RWPE2 (cell line): ENCODE results near the gene SRSF8.
"Not testable (repeated sequence)": the region's sequence is repeated elsewhere in the genome, so short reads cannot be mapped to it uniquely, and the experiment has no call there.

Experiments used
- ATAC-seq: fragments of 200-7000 bp; cut with Tn5 transposase; 3 replicates; pipeline ENCODE4 v1.9.1; 2021; ENCODE audit warnings: low read depth
- DNase-seq: peaks from one replicate; pipeline ENCODE4 v3.0.0-alpha.2; 2020; ENCODE audit warnings: low spot score
- H3K27ac ChIP-seq: fragments of 450-650 bp; 2 replicates; pipeline ENCODE4 v1.5.1; 2017; ENCODE audit warnings: mild to moderate bottlenecking; ENCODE audit not compliant: poor library complexity, severe bottlenecking
- H3K27me3 ChIP-seq: fragments of 250-450 bp; sonication (Bioruptor Pico); 2 replicates; pipeline ENCODE4 v1.5.1; 2021; ENCODE audit warnings: mild to moderate bottlenecking, moderate library complexity; ENCODE audit not compliant: insufficient read depth, poor library complexity, severe bottlenecking
- H3K36me3 ChIP-seq: fragments of 250-450 bp; sonication (Bioruptor Pico); 2 replicates; pipeline ENCODE4 v1.5.1; 2020; ENCODE audit warnings: low read depth, mild to moderate bottlenecking, moderate library complexity
- H3K4me1 ChIP-seq: fragments of 250-450 bp; sonication (Bioruptor Pico); 2 replicates; pipeline ENCODE4 v1.5.1; 2021; ENCODE audit warnings: mild to moderate bottlenecking, moderate library complexity; ENCODE audit not compliant: insufficient read depth, poor library complexity, severe bottlenecking
- H3K4me3 ChIP-seq: fragments of 250-450 bp; sonication (Bioruptor Pico); 2 replicates; pipeline ENCODE4 v1.5.1; 2021; ENCODE audit warnings: mild to moderate bottlenecking, moderate library complexity; ENCODE audit not compliant: severe bottlenecking
- H3K9me3 ChIP-seq: fragments of 250-450 bp; sonication (Bioruptor Pico); 2 replicates; pipeline ENCODE4 v1.5.1; 2021; ENCODE audit warnings: mild to moderate bottlenecking, moderate library complexity; ENCODE audit not compliant: severe bottlenecking
- TF ChIP-seq, protein P1 (sequence below): fragments of 450-650 bp; IDR thresholded peaks from one replicate; pipeline ENCODE4 v1.5.1; 2017; ENCODE audit warnings: mild to moderate bottlenecking, moderate library complexity; ENCODE audit not compliant: poor library complexity, severe bottlenecking

SRSF8 gene, protein sequence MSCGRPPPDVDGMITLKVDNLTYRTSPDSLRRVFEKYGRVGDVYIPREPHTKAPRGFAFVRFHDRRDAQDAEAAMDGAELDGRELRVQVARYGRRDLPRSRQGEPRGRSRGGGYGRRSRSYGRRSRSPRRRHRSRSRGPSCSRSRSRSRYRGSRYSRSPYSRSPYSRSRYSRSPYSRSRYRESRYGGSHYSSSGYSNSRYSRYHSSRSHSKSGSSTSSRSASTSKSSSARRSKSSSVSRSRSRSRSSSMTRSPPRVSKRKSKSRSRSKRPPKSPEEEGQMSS

DNA sequence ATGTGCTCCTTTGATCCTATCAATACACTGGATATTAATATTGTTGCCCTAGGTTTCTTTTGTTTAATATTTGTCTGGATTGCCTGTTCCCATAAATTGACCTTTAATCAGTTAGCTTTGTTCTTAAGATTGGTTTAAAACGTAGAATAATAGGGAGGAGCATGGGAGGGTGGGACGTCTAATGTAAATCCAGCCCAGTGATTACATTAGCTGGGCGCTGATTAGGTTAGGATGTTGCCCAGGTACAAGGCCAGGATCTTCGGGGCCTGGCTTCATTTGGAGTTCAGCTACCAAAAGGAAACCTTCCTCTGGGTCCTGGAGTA is at the start of gene SRSF8:
TSS of gene SRSF8 (plus strand) at position 204 of the 323 bp plus-strand sequence. CDS start 308 bp downstream, outside the sequence.
- H3K9me3 ChIP-seq, result no peaks in the 10 kb centered on the region
- peak within 1 kb of the TSS; percentile 57 for H3K4me3 ChIP-seq
- TF ChIP-seq, protein P1, sequence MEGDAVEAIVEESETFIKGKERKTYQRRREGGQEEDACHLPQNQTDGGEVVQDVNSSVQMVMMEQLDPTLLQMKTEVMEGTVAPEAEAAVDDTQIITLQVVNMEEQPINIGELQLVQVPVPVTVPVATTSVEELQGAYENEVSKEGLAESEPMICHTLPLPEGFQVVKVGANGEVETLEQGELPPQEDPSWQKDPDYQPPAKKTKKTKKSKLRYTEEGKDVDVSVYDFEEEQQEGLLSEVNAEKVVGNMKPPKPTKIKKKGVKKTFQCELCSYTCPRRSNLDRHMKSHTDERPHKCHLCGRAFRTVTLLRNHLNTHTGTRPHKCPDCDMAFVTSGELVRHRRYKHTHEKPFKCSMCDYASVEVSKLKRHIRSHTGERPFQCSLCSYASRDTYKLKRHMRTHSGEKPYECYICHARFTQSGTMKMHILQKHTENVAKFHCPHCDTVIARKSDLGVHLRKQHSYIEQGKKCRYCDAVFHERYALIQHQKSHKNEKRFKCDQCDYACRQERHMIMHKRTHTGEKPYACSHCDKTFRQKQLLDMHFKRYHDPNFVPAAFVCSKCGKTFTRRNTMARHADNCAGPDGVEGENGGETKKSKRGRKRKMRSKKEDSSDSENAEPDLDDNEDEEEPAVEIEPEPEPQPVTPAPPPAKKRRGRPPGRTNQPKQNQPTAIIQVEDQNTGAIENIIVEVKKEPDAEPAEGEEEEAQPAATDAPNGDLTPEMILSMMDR, result no peak
- H3K27me3 ChIP-seq, result no peaks in the 10 kb centered on the region
- H3K4me1 ChIP-seq, result peaks cover 28% of the 10 kb centered on the region
- peak within 1 kb of the TSS; percentile 69 for H3K27ac ChIP-seq
- ATAC-seq (peak; percentile 52), DNase-seq (no peak)
- peaks cover 14% of the 10 kb centered on the region for H3K36me3 ChIP-seq

DNA sequence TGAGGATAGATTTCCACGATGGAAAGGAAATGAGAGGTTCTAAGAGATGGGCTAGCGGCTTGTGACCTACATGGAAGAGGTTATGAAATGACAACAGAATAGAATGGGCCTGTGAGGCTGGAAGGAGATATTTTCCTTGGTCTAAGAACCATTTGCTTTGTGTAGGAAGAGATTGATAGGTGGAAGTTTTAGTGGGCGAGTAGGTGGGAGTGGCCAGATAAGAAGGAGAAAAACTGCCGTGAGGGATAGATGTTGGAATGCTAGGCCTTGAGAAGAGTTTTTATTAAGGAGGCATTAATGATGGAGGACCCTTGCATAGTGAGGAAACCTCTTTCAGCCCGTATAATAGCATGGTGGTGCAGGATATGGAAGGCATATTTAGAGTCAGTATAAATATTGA is 45.3 kb upstream of the SRSF8 start:
- H3K9me3 ChIP-seq, H3K36me3 ChIP-seq, DNase-seq, H3K27ac ChIP-seq, H3K4me3 ChIP-seq, ATAC-seq, H3K4me1 ChIP-seq, H3K27me3 ChIP-seq: not testable (repeated sequence)

DNA sequence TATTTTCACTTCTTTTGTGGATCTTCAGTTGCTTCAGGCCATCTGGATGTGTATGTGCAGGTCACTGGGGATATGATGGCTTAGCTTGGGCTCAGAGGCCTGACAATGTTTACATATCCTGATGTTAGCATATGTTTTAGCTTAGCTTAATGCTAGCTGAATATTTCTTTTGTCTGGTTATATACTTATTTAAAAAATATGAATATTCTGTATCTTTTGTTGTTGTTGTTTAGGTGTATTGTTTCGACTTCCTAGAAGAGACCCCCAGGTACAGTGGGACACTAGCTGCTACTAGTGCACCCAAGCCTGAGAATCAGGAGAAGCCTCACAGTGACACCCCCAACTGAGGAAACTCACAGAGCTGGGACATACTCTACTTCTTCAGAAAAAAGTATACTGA is 41.8 kb upstream of the SRSF8 start, which contains the start of gene KDM4E:
TSS of gene KDM4E (plus strand) at position 301 of the 400 bp plus-strand sequence. CDS start 300 bp downstream, outside the sequence.
- Histone ChIP-seq H3K4me3 (no peak within 1 kb of the TSS), H3K27ac (no peak within 1 kb of the TSS), H3K9me3 (no peaks in the 10 kb centered on the region), H3K36me3 (no peaks in the 10 kb centered on the region), H3K4me1 (no peaks in the 10 kb centered on the region), H3K27me3 (no peaks in the 10 kb centered on the region)
- DNase-seq (no peak), ATAC-seq (no peak)
- TF ChIP-seq, protein P1, result no peak

DNA sequence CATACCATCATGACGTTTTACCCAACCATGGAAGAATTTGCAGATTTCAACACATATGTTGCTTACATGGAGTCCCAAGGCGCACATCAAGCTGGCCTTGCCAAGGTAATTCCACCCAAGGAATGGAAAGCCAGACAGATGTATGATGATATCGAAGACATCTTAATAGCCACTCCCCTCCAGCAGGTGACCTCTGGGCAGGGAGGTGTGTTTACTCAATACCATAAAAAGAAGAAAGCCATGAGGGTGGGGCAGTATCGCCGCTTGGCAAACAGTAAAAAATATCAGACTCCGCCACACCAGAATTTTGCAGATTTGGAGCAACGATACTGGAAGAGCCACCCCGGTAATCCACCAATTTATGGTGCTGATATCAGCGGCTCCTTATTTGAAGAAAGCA is 41.1 kb upstream of the SRSF8 start:
- not testable (repeated sequence) for H3K9me3 ChIP-seq, H3K36me3 ChIP-seq, H3K4me1 ChIP-seq, H3K27ac ChIP-seq, ATAC-seq, H3K27me3 ChIP-seq, DNase-seq, H3K4me3 ChIP-seq

DNA sequence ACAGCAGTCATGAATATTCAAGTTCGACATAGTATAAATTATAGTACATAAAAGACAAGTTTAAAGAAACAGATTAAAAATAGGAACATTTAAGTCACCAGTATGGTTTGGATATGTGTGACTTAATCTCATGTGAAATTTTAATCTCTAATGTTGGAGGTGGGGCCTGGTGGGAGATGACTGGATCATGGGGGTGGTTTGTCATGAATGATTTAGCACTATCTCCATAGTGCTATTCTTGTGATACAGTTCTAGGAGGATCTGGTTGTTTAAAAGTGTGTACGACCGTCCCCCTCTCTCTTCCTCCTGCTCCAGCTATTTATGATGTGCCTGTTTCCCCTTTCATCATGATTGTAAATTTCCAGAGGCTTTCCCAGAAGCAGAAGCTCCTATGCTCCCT is 38.4 kb upstream of the SRSF8 start:
- no peaks in the 10 kb centered on the region for H3K4me1 ChIP-seq
- no peak overlapping the region for H3K4me3 ChIP-seq
- H3K27ac ChIP-seq, result no peak overlapping the region
- H3K36me3 ChIP-seq, result no peaks in the 10 kb centered on the region
- TF ChIP-seq, protein P1, result no peak
- DNase-seq, result no peak
- no peak for ATAC-seq
- no peaks in the 10 kb centered on the region for H3K9me3 ChIP-seq
- H3K27me3 ChIP-seq, result no peaks in the 10 kb centered on the region

DNA sequence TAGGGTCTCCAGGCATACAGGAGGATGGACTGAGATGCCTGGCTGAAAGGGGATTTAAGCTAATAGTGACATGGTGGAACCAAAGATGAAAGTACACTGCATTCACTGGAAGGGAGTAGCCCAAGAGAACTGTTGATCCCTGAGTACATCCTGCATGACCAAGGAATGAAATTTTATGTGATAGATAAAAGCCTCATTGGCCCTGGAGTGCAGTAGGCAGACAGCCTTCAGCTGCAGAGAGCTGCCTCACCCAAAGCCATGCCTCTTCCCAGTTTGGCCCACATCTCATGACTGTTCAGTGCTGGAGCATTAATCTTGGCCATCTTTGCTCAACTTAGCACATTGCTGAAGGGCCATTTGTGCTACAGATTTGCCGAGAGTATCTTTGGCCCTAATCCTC is 33.7 kb upstream of the SRSF8 start:
- TF ChIP-seq, protein P1, result no peak
- H3K4me1 ChIP-seq, result peaks cover 5% of the 10 kb centered on the region
- no peak overlapping the region for H3K4me3 ChIP-seq
- H3K27me3 ChIP-seq, result no peaks in the 10 kb centered on the region
- DNase-seq (no peak), ATAC-seq (no peak)
- H3K9me3 ChIP-seq, result no peaks in the 10 kb centered on the region
- no peaks in the 10 kb centered on the region for H3K36me3 ChIP-seq
- H3K27ac ChIP-seq, result no peak overlapping the region
